GM08714 (cell line): ENCODE results near the gene SLC35B3.
"Not testable (repeated sequence)": the region's sequence is repeated elsewhere in the genome, so short reads cannot be mapped to it uniquely, and the experiment has no call there.

ENCODE experiments used
- H3K4me3 ChIP-seq: fragments of 200-500 bp; sonication (Bioruptor generic); 2 replicates; pipeline ENCODE4 v1.5.1; 2014; ENCODE audit warnings: mild to moderate bottlenecking, low read length, inconsistent platforms
- ZNF274 ChIP-seq: IDR thresholded peaks from 2 replicates; pipeline ENCODE4 v1.6.1; 2012; ENCODE audit warnings: mild to moderate bottlenecking, low read depth, low read length

Gene SLC35B3

GRCh38 chr6:8435845-8436168 lies 462 bp upstream of the SLC35B3 start:
- peak overlapping the region; percentile 78; the same call in 1 of the 2 replicates for H3K4me3 ChIP-seq
- TF ChIP-seq ZNF274, result no peak

GRCh38 chr6:8434727-8435092 lies 635 bp downstream of the SLC35B3 start:
- TF ChIP-seq ZNF274, result no peak
- peak overlapping the region; percentile 85 for H3K4me3 ChIP-seq

- no peak for TF ChIP-seq ZNF274
- no peak overlapping the region for H3K4me3 ChIP-seq
Measured at GRCh38 chr6:8432614-8433013, 2.7 kb downstream of the SLC35B3 start.

DNA sequence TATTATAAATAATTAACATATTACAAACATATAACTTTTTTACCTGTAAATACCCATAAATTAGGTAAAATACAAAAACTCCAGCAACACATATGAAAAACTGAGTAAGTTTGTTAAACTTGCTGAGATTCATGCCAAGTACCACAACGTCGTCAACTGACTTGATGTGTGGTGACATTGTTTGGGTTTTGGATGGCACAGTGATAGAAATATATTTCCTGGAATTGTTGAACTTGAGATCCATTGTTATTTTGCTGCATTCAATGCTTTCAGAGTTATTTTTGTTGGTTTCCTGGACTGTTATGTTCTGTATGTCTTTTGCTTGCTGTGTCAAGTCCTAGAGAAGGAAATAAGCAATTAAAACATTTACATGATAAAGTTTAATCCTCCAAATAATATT lies 5.5 kb downstream of the SLC35B3 start:
- H3K4me3 ChIP-seq, result no peak overlapping the region
- TF ChIP-seq ZNF274, result no peak

DNA sequence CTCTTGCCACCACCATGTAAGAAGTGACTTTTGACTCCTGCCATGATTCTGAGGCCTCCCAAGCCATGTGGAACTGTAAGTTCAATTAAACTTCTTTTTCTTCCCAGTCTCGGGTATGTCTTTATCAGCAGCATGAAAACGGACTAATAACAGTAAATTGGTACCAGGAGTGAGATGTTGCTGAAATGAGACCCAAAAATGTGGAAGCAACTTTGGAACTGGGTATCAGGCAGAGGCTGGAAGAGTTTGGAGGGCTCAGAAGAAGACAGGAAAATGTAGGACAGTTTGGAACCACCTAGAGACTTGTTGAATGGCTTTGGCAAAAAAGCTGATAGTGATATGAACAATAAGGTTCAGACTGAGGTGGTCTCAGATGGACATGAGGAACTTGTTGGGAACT lies 8.8 kb downstream of the SLC35B3 start:
- not testable (repeated sequence) for H3K4me3 ChIP-seq

DNA sequence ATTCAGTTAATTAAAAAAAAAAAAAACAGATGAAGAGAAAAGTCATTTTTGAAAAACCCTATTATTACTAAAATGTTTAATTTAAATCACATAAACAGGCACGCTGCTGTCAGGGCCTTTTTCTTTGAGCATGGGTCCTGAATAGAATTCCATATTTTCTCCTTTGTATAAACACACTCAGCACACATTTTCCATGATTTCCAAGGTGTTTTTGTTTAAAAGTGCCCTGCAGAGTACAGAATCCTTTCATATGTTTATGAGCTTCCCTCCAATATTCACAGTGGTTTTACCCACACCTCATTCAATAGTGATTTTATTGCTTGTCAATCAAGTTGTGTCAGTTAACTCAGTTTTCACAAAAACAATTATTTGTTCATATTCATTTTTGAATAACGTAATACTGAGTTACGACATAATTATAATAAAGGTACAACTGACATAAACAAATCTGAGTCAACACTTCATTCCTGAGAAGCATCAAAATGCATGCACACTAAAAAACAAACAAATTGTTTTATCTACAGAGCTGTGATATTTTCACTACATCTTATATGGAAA lies 15.2 kb downstream of the SLC35B3 start:
- H3K4me3 ChIP-seq, result no peak overlapping the region
- no peak for TF ChIP-seq ZNF274

DNA sequence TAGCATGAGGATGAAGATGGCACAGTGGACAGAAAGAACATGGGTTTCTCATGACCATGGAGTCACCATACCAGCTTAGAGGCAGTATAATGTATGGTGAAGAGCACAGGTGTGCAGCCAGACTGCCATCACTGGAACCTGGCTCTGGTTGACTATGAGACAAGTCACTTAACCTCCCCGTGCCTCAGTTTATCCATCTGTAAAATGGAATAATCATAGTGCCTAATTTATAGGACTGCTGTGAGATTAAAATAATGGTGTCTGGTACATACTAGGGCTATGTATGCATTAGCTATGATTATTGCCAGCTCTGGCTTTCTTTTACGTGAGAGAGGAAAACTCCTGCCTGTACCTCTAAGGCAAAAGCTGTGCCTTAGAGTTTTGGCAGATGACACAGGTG lies 19.4 kb downstream of the SLC35B3 start:
- no peak for TF ChIP-seq ZNF274
- no peak overlapping the region for H3K4me3 ChIP-seq

GRCh38 chr6:8415280-8415679 lies 20.1 kb downstream of the SLC35B3 start:
- no peak overlapping the region for H3K4me3 ChIP-seq
- no peak for TF ChIP-seq ZNF274

DNA sequence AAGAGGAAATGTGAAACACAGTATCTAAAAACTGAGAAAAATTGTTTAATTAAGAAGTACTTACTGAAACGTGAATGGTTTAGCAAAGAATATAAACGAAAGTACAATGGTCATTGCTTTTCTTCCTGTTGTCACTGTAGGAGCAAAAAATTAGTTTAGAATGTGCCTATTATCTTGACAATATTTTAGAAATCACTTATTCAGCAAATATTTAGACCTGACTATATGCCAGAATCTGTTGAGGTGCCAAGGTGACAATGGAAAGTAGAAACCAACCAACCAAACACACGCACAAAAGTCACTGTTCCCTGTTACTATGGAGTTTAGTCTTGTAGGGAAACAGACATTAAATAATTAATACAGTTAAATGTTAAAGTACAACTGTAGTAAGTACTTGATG lies 20.5 kb downstream of the SLC35B3 start:
- no peak for TF ChIP-seq ZNF274

DNA sequence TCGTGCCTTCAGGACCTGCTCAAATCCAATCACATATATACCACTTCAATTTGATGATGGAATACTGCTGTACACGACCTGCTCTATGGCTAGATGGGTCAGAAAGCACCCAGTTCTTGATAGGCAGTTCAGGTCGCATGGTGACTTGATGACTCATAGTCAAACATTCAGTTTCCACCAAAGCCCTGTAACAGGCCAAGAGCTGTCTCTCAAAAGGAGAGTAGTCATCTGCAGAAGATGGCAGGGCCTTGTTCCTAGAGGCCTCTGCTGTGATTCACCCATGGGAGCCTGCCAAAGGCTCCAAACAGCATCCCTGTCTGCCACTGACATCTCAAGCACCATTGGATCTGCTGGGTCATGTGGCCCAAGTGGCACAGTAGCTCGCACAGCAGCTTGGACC lies 29.4 kb downstream of the SLC35B3 start:
- not testable (repeated sequence) for H3K4me3 ChIP-seq

More for the DNA sequence above, 20.5 kb downstream of the SLC35B3 start:
- no peak overlapping the region for H3K4me3 ChIP-seq

DNA sequence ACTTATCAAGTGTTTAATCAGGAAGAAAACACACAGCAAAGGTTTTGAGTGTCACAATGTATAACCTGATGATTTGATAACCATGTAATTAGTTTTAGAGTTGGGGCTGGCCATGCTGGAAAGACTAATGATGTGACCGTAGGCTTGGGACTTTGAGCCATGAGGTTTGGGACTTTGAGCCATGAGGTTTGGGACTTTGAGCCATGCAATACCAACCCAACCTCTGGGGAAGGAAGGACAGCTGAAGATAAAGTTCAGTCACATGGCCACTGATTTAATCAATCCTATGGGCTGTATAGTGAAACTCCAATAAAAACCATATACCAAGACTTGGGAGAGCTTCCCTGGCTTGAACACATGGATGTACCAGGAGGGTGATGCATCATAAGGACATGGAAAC lies 32.8 kb downstream of the SLC35B3 start:
- no peak overlapping the region for H3K4me3 ChIP-seq
- no peak for TF ChIP-seq ZNF274

DNA sequence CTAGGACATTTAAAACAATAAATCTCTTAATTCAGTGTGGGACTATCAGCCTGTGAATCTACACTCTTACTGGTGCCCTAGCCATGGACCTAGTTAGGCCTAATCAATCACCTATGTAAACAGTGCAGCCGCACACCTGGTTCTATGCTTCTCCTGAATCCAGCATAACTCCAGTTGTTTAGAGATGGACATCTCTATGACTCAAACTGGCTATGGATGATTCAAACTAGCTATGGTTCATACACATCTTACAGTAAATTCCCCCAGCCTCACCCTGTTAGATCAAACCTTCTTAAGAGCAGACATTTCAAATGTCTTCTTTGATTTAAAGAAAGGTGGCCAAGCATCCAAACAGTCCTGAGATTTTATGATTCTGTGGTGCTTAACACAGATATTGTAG lies 34.7 kb downstream of the SLC35B3 start:
- H3K4me3 ChIP-seq, result no peak overlapping the region
- no peak for TF ChIP-seq ZNF274

DNA sequence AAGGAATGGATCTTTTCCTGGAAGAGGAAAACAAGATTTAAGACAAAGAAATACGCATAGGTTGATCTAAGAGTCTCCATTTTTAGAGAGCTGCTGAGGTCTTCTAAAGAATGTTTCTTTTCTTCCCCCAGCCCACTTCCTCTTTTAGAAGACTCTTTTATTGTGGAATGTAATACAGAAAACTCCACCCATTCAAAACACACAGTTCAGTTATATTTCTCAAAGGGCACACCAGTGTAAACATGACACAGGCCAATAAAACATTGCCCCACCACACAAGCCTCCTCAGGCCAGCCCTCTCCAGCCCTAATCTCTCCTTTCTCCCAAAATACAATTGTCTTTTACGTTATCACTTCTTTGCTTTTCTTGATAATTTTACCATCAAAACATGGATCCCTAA lies 42.8 kb downstream of the SLC35B3 start:
- TF ChIP-seq ZNF274, result no peak
- no peak overlapping the region for H3K4me3 ChIP-seq

DNA sequence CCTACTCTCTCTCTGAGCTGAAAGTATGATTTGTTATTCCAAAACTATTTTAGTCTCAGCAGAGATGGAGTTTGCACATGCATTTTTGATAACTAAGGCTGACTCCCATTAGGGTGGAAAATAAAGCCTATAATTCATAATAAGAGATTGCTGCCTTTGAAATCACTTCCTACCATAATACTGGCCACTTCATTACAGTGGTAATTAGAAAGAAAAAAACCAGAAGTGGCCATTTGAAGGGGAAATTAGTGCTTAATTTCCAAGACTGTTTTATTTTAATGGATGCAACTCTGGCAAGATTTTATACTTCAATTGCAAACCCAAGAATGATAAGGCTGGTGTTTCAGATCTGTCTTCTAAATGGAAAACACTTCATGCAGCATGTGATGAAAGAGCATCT lies 43.4 kb downstream of the SLC35B3 start:
- no peak for TF ChIP-seq ZNF274

DNA sequence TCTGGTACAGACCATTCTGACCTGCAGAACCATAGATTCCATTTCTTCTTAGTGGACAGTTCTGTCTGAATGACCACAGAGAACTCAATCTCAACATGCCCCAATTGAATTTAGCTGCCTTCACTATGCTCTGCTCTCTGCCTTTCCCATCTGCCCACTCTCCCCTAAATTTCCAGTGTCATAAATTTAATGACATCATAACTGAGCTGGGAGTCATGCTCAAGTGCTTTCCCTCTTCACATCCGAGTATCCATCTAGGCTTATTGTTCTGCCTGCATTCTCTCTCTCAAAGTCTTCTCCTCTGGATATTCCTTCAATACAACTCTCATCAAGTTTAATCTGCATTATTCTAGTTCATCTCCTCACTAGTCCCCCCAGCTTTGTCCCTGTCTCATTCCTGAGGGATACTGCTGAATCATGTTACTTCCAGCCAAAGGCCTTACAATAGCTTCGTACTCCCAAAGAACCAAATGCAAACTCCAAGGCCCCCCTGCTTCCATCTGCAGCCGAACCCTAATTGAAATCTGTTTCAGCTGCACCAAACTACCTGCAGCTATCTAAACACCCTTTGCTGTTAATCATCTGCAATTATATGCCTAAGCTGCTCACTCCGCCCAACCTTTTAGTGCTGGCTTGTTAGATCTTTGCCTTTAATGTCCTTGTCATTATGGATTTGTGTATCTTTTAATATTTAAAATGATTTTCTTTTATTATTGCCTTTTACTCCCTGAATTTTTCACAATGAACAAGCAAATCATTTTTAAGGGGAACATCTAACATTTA lies 46.1 kb downstream of the SLC35B3 start:
- H3K4me3 ChIP-seq, result no peak overlapping the region
- no peak for TF ChIP-seq ZNF274

More for the DNA sequence above, 43.4 kb downstream of the SLC35B3 start:
- H3K4me3 ChIP-seq, result no peak overlapping the region

DNA sequence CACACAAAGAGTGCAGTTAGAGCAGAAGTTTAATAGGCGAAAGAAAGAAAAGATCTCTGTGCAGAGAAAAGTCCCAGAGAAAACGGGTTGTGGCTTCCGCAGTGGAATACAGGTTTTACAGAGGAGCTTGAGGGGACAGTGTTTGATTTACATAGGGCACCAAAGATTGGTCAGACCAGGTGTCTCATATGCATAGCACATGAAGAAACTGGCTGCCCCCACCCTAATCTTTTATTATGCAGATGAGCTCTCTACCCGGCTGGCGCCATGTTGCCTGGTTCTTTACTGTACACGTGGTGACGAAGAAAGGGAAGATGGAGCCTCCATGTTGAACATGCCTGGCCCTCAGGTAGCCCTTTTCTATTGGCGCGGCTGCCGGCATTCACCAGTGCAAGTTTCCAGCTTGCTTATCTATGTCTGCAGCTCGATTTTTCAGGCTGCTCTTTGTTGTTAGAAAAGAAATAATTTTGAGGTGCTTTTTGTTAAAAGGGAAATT lies 47.4 kb downstream of the SLC35B3 start:
- no peak for TF ChIP-seq ZNF274
- no peak overlapping the region for H3K4me3 ChIP-seq

GRCh38 chr6:8383584-8383983 lies 51.8 kb downstream of the SLC35B3 start:
- no peak overlapping the region for H3K4me3 ChIP-seq
- no peak for TF ChIP-seq ZNF274
